ENCODE data around the gene ALCAM.

DNA sequence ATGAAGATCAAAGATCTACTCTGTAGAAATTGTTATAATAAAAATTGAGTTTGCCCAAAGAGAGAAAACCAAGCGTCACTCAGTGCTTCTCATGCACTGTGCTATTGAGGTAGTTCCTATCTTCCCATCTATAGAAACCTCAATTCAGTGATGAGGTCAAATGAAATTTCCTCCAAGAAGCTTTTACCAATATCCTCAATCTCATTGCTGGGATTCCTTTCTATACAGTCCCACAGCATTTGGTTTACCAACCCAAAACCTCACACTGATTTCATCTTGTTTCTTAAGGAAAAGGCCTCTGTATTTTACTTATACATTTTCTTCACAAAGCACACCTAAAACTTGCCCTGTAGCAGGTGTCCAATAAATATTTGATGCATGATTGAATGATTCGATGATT, 147.2 kb downstream of the ALCAM start:
- TF ChIP-seq, protein P1, sequence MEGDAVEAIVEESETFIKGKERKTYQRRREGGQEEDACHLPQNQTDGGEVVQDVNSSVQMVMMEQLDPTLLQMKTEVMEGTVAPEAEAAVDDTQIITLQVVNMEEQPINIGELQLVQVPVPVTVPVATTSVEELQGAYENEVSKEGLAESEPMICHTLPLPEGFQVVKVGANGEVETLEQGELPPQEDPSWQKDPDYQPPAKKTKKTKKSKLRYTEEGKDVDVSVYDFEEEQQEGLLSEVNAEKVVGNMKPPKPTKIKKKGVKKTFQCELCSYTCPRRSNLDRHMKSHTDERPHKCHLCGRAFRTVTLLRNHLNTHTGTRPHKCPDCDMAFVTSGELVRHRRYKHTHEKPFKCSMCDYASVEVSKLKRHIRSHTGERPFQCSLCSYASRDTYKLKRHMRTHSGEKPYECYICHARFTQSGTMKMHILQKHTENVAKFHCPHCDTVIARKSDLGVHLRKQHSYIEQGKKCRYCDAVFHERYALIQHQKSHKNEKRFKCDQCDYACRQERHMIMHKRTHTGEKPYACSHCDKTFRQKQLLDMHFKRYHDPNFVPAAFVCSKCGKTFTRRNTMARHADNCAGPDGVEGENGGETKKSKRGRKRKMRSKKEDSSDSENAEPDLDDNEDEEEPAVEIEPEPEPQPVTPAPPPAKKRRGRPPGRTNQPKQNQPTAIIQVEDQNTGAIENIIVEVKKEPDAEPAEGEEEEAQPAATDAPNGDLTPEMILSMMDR (tag by site-specific recombination; IDR thresholded peaks at IDR 0.05), result no peak
- TF ChIP-seq, protein P2, sequence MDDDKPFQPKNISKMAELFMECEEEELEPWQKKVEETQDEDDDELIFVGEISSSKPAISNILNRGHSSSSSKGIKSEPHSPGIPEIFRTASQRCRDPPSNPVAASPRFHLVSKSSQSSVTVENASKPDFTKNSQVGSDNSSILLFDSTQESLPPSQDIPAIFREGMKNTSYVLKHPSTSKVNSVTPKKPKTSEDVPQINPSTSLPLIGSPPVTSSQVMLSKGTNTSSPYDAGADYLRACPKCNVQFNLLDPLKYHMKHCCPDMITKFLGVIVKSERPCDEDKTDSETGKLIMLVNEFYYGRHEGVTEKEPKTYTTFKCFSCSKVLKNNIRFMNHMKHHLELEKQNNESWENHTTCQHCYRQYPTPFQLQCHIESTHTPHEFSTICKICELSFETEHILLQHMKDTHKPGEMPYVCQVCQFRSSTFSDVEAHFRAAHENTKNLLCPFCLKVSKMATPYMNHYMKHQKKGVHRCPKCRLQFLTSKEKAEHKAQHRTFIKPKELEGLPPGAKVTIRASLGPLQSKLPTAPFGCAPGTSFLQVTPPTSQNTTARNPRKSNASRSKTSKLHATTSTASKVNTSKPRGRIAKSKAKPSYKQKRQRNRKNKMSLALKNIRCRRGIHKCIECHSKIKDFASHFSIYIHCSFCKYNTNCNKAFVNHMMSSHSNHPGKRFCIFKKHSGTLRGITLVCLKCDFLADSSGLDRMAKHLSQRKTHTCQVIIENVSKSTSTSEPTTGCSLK (tag by site-specific recombination; IDR thresholded peaks at IDR 0.05), result no peak
- TF ChIP-seq ZNF423 (tag by site-specific recombination; IDR thresholded peaks at IDR 0.05), result no peak
- no peak for TF ChIP-seq ZNF600 (tag by site-specific recombination; IDR thresholded peaks at IDR 0.05)
- TF ChIP-seq SP2 (tag by site-specific recombination; IDR thresholded peaks at IDR 0.05), result no peak
- TF ChIP-seq ZNF23 (tag by site-specific recombination; IDR thresholded peaks at IDR 0.05; ENCODE audit: borderline replicate concordance), result no peak
- no peak for TF ChIP-seq ZNF132 (tag by site-specific recombination; IDR thresholded peaks at IDR 0.05; ENCODE audit: borderline replicate concordance)
- TF ChIP-seq ZNF2 (tag by site-specific recombination; IDR thresholded peaks at IDR 0.05), result no peak
- TF ChIP-seq, protein P3, sequence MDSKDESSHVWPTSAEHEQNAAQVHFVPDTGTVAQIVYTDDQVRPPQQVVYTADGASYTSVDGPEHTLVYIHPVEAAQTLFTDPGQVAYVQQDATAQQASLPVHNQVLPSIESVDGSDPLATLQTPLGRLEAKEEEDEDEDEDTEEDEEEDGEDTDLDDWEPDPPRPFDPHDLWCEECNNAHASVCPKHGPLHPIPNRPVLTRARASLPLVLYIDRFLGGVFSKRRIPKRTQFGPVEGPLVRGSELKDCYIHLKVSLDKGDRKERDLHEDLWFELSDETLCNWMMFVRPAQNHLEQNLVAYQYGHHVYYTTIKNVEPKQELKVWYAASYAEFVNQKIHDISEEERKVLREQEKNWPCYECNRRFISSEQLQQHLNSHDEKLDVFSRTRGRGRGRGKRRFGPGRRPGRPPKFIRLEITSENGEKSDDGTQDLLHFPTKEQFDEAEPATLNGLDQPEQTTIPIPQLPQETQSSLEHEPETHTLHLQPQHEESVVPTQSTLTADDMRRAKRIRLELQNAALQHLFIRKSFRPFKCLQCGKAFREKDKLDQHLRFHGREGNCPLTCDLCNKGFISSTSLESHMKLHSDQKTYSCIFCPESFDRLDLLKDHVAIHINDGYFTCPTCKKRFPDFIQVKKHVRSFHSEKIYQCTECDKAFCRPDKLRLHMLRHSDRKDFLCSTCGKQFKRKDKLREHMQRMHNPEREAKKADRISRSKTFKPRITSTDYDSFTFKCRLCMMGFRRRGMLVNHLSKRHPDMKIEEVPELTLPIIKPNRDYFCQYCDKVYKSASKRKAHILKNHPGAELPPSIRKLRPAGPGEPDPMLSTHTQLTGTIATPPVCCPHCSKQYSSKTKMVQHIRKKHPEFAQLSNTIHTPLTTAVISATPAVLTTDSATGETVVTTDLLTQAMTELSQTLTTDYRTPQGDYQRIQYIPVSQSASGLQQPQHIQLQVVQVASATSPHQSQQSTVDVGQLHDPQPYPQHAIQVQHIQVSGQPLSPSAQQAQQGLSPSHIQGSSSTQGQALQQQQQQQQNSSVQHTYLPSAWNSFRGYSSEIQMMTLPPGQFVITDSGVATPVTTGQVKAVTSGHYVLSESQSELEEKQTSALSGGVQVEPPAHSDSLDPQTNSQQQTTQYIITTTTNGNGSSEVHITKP (tag by site-specific recombination; IDR thresholded peaks at IDR 0.05), result no peak
- no peak for TF ChIP-seq ZNF777 (tag by site-specific recombination; IDR thresholded peaks at IDR 0.05; ENCODE audit: borderline replicate concordance)

All from HEK293 (cell line).